CD4-positive, CD25-positive, alpha-beta regulatory T cell (primary cell): ENCODE measurements around the gene GRIK5. TPM values are rescaled to one million over a fixed set of nuclear protein-coding genes. Genes with fewer than 3 reads are reported as not detected.

Experiments
- ATAC-seq, 2 donors: fragments of 150-1000 bp; cut with Tn5 transposase; one replicate each; pipeline ENCODE4 v1.10.0; 2021; ENCODE audit warnings: low read depth in 2 of 2, moderate number of reproducible peaks in 2 of 2, moderate library complexity in 1 of 2
- DNase-seq, 3 donors: peaks; one replicate each; pipeline versions ENCODE4 v3.0.0 to v3.0.0-alpha.2; 2012 to 2022; ENCODE audit warnings: mixed read lengths in 1 of 3
- H3K27ac ChIP-seq: one replicate; pipeline ENCODE4 v1.7.0; 2013; ENCODE audit warnings: mild to moderate bottlenecking, low read length; ENCODE audit not compliant: insufficient read depth, poor library complexity, severe bottlenecking
- H3K27me3 ChIP-seq: one replicate; pipeline ENCODE4 v1.7.0; 2013; ENCODE audit warnings: low read length; ENCODE audit not compliant: control insufficient read depth, insufficient read depth
- H3K36me3 ChIP-seq: one replicate; pipeline ENCODE4 v1.7.0; 2013; ENCODE audit warnings: mild to moderate bottlenecking, low read length, moderate library complexity; ENCODE audit not compliant: control insufficient read depth, insufficient read depth
- H3K4me1 ChIP-seq: 2 replicates; pipeline ENCODE4 v1.7.0; 2013; ENCODE audit warnings: mild to moderate bottlenecking, low read length; ENCODE audit not compliant: insufficient read depth, control insufficient read depth, poor library complexity, severe bottlenecking
- H3K4me3 ChIP-seq: one replicate; pipeline ENCODE4 v1.7.0; 2013; ENCODE audit warnings: low read depth, mild to moderate bottlenecking, low read length, moderate library complexity
- H3K9me3 ChIP-seq, 2 experiments: 1 replicate in 1 of 2; 2 replicates in 1 of 2; pipeline ENCODE4 v1.7.0; 2013; ENCODE audit warnings: low read length in 2 of 2, mild to moderate bottlenecking in 1 of 2, moderate library complexity in 1 of 2; ENCODE audit not compliant: control insufficient read depth in 2 of 2
- H3K27ac Mint-ChIP-seq, 3 donors: one replicate each; pipeline ENCODE4 v1.8.0; 2020 to 2022; ENCODE audit warnings: mild to moderate bottlenecking in 3 of 3, mixed read lengths in 3 of 3, moderate library complexity in 2 of 3
- H3K27me3 Mint-ChIP-seq: one replicate; pipeline ENCODE4 v1.8.0; 2022; ENCODE audit warnings: mild to moderate bottlenecking, mixed read lengths
- H3K36me3 Mint-ChIP-seq: one replicate; pipeline ENCODE4 v1.8.0; 2020; ENCODE audit warnings: mixed read lengths
- H3K4me1 Mint-ChIP-seq, 4 donors: one replicate each; pipeline ENCODE4 v1.8.0; 2020 to 2022; ENCODE audit warnings: mixed read lengths in 4 of 4, mild to moderate bottlenecking in 1 of 4
- H3K4me3 Mint-ChIP-seq, 4 donors: one replicate each; pipeline ENCODE4 v1.8.0; 2020 to 2022; ENCODE audit warnings: mild to moderate bottlenecking in 4 of 4, mixed read lengths in 4 of 4, moderate library complexity in 3 of 4
- H3K9me3 Mint-ChIP-seq, 7 donors: one replicate each; pipeline ENCODE4 v1.8.0; 2020 to 2022; ENCODE audit warnings: mixed read lengths in 7 of 7, mild to moderate bottlenecking in 3 of 7, moderate library complexity in 2 of 7
- polyA plus RNA-seq, 4 donors: library from polyadenylated mRNA; unstranded; fragments of 300-500 nt; fragmentation: Illumina TruSeq; gene quantifications; one replicate each; pipeline ENCODE4 v1.2.3, GENCODE V29; 2021
- total RNA-seq: library from RNA; stranded (reverse); gene quantifications from one replicate; pipeline ENCODE4 v1.2.3, GENCODE V29; 2022

The GRIK5 gene
- total and polyA plus RNA-seq, 5 donors from 2014 or later: 0.06 to 0.52 TPM; not detected in 3

GRCh38 chr19:41967054-41967783 lies 102.8 kb downstream of the GRIK5 start:
- Histone ChIP-seq H3K36me3 (no peaks in the 10 kb centered on the region), H3K27ac (no peak overlapping the region), H3K4me1 (no peaks in the 10 kb centered on the region), H3K4me3 (no peak overlapping the region), H3K9me3 (no peaks in the 10 kb centered on the region), H3K27me3 (no peaks in the 10 kb centered on the region)
- Mint-ChIP-seq H3K27ac (no peak overlapping the region), H3K4me1 (no peaks in the 10 kb centered on the region), H3K9me3 (peaks cover 0 to 1% (median 0%) of the 10 kb centered on the region in 7 donors), H3K27me3 (no peaks in the 10 kb centered on the region), H3K36me3 (peaks cover 11% of the 10 kb centered on the region), H3K4me3 (no peak overlapping the region)
- DNase-seq: no peak
- no peak for ATAC-seq

- Mint-ChIP-seq H3K36me3 (peaks cover 11% of the 10 kb centered on the region), H3K9me3 (peaks cover 0 to 1% (median 0%) of the 10 kb centered on the region in 7 donors), H3K4me1 (no peaks in the 10 kb centered on the region), H3K27ac (no peak overlapping the region), H3K27me3 (no peaks in the 10 kb centered on the region), H3K4me3 (no peak overlapping the region)
- DNase-seq: no peak
- H3K27me3 ChIP-seq: no peaks in the 10 kb centered on the region
- no peak for ATAC-seq
- H3K4me3 ChIP-seq: no peak overlapping the region
- no peaks in the 10 kb centered on the region for H3K36me3 ChIP-seq
- no peaks in the 10 kb centered on the region for H3K9me3 ChIP-seq
- no peak overlapping the region for H3K27ac ChIP-seq
- H3K4me1 ChIP-seq: no peaks in the 10 kb centered on the region
These were observed 104.9 kb downstream of the GRIK5 start for GRCh38 chr19:41965106-41965505.

DNA sequence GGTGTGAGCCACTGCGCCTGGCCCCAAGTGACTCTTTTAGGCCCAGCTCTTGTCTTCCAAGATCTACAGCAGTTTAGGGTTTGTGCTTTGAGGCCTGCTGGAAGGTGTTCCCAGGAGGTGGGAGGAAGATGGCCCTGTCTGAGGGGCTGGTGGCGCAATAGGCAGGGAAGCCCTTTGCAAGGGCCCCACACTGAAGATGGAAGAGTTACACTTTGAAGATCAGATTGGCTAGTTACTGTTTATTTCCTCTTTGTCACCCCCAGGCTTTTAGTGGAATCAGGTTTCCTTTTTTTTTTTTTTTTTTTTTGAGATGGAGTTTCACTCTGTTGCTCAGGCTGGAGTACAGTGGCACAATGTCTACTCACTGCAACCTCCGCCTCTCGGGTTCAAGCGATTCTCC lies 109.0 kb downstream of the GRIK5 start:
- peak overlapping the region in 3 of 4 donors; percentile 37 to 78 (median 47) for H3K4me3 Mint-ChIP-seq
- Histone ChIP-seq H3K27me3 (no peaks in the 10 kb centered on the region), H3K4me3 (no peak overlapping the region), H3K4me1 (peaks cover 15% of the 10 kb centered on the region), H3K27ac (no peak overlapping the region), H3K36me3 (no peaks in the 10 kb centered on the region), H3K9me3 (no peaks in the 10 kb centered on the region)
- no peaks in the 10 kb centered on the region for H3K27me3 Mint-ChIP-seq
- ATAC-seq (no peak), DNase-seq (no peak)
- H3K9me3 Mint-ChIP-seq: no peaks in the 10 kb centered on the region
- H3K4me1 Mint-ChIP-seq: peaks cover 5 to 23% (median 12%) of the 10 kb centered on the region in 4 donors
- H3K36me3 Mint-ChIP-seq: peaks cover 6% of the 10 kb centered on the region
- no peak overlapping the region for H3K27ac Mint-ChIP-seq

DNA sequence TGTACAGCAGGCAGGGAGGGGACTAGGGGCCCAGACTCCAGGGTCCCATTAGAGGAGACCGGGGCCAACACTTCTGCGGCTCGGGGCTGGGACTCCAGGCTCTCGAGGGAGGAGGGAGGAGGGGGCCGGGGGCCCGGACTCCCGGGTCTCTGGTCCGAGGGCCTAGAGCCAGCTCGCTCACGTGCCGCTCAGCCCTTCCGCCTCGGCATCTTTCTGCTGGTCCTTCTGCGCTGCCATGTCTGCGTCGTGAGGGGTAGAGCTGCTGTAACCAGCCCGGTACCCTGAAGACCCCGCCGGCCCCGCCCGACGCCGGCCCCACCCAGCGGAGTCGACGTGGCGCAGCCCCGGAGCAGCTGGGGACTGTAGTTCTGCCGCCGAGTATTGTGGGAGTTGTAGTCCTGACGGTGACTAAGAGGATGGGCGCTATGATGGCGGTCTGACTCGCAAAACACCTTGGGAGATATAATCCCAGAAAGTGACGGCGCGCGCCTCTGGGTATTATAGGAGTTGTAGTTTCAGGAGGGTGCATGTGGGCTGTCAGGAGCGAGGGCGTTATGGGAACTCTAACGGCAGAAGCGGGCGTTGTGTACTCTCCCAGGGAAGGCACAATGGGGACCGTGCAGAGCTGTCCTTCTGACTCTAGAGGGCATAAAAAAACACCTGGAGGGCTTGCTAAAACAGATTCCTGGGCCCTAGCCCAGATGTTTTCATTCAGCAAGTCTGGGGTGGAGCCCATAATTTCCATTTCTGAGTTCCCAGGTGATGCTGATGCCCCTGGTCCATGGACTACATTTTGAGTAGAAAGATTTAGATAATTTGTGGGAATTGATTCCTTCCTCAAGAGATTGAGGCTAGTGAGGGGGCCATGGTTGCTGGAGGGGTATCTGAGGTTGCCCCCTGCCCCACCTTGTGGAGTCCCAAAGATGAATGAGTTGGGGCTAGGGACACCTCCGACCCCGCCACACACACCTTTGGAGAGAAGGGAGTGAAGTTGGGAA lies 110.7 kb downstream of the GRIK5 start, which contains the start of gene RABAC1:
RABAC1 (minus strand) TSS at position 266 of the 998 bp plus-strand sequence; CDS start at position 237, 29 bp downstream.
- no peaks in the 10 kb centered on the region for H3K27me3 ChIP-seq
- Mint-ChIP-seq H3K27ac (peak within 1 kb of the TSS; percentile 76 to 92 (median 85)), H3K36me3 (peaks cover 6% of the 10 kb centered on the region), H3K4me3 (peak within 1 kb of the TSS; percentile 85 to 95 (median 92)), H3K9me3 (no peaks in the 10 kb centered on the region), H3K27me3 (no peaks in the 10 kb centered on the region), H3K4me1 (peaks cover 5 to 23% (median 12%) of the 10 kb centered on the region in 4 donors)
- H3K36me3 ChIP-seq: no peaks in the 10 kb centered on the region
- peak within 1 kb of the TSS; percentile 62 for H3K4me3 ChIP-seq
- peaks cover 15% of the 10 kb centered on the region for H3K4me1 ChIP-seq
- H3K27ac ChIP-seq: peak within 1 kb of the TSS; percentile 81
- DNase-seq (peak; percentile 85 to 93 (median 87)), ATAC-seq (peak; percentile 92 to 95)
- no peaks in the 10 kb centered on the region for H3K9me3 ChIP-seq

DNA sequence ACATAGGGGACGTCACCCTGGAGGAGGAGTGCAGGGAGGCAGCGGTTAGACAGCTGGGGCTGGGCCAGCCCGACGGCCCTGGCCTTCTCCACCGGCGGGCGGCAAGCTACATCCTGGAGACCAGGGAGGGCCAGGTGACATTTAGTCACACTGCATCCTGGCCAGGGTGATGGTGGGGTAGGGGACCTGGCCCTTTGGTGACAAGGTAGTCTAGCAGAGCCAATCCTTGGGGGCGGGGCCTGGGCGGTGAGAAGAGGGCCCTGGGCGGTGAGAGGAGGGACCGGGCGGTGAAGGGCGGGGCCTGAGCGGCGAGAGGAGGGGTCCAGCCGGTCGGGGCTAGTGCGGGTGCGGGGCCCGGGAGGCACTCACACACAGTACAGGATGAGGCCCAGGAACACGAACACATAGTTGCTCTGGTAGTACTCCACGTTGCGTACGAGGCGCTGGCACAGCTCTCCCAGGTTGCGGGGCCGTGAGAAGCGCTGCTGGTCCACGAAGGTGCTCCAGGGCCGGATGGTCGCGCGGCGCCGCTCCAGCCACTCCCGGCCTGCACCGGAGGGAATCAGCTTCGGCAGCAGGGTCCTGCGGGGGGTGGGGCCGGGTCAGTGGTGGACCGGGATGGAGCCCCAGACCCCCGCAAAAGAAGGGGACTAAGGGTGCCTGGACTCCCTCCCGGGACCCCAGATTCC lies 111.5 kb downstream of the GRIK5 start:
- peaks cover 5 to 23% (median 12%) of the 10 kb centered on the region in 4 donors for H3K4me1 Mint-ChIP-seq
- no peaks in the 10 kb centered on the region for H3K27me3 Mint-ChIP-seq
- ATAC-seq: peak; percentile 46 to 59
- peak overlapping the region; percentile 81 for H3K27ac ChIP-seq
- H3K27ac Mint-ChIP-seq: peak overlapping the region; percentile 56 to 92 (median 82)
- peaks cover 6% of the 10 kb centered on the region for H3K36me3 Mint-ChIP-seq
- H3K4me3 Mint-ChIP-seq: peak overlapping the region; percentile 85 to 95 (median 92)
- no peaks in the 10 kb centered on the region for H3K9me3 Mint-ChIP-seq
- DNase-seq: peak; percentile 76 to 85 (median 81)
- H3K4me1 ChIP-seq: peaks cover 15% of the 10 kb centered on the region
- no peaks in the 10 kb centered on the region for H3K27me3 ChIP-seq
- H3K9me3 ChIP-seq: no peaks in the 10 kb centered on the region
- peak overlapping the region; percentile 51 for H3K4me3 ChIP-seq
- no peaks in the 10 kb centered on the region for H3K36me3 ChIP-seq

GRCh38 chr19:41957838-41958366 lies 112.1 kb downstream of the GRIK5 start:
- Mint-ChIP-seq H3K4me3 (peak overlapping the region; percentile 85 to 95 (median 92)), H3K9me3 (no peaks in the 10 kb centered on the region), H3K36me3 (peaks cover 6% of the 10 kb centered on the region), H3K27me3 (no peaks in the 10 kb centered on the region), H3K27ac (peak overlapping the region; percentile 69 to 90 (median 82)), H3K4me1 (peaks cover 5 to 23% (median 12%) of the 10 kb centered on the region in 4 donors)
- Histone ChIP-seq H3K36me3 (no peaks in the 10 kb centered on the region), H3K4me3 (peak overlapping the region; percentile 51), H3K9me3 (no peaks in the 10 kb centered on the region), H3K4me1 (peaks cover 15% of the 10 kb centered on the region), H3K27ac (peak overlapping the region; percentile 81), H3K27me3 (no peaks in the 10 kb centered on the region)
- DNase-seq (peak in 2 of 3 donors; percentile 33 to 64), ATAC-seq (no peak)
